Middle frontal gyrus (tissue), 1 donor: Measurements from ENCODE around the gene CAMSAP1.
"Not testable (repeated sequence)": the region's sequence is repeated elsewhere in the genome, so short reads cannot be mapped to it uniquely, and the experiment has no call there.

Experiments used
- DNase-seq: peaks from one replicate; pipeline ENCODE4 v3.0.0-alpha.2; 2015; ENCODE audit warnings: low spot score; ENCODE audit errors: extremely low spot score

The CAMSAP1 gene, protein sequence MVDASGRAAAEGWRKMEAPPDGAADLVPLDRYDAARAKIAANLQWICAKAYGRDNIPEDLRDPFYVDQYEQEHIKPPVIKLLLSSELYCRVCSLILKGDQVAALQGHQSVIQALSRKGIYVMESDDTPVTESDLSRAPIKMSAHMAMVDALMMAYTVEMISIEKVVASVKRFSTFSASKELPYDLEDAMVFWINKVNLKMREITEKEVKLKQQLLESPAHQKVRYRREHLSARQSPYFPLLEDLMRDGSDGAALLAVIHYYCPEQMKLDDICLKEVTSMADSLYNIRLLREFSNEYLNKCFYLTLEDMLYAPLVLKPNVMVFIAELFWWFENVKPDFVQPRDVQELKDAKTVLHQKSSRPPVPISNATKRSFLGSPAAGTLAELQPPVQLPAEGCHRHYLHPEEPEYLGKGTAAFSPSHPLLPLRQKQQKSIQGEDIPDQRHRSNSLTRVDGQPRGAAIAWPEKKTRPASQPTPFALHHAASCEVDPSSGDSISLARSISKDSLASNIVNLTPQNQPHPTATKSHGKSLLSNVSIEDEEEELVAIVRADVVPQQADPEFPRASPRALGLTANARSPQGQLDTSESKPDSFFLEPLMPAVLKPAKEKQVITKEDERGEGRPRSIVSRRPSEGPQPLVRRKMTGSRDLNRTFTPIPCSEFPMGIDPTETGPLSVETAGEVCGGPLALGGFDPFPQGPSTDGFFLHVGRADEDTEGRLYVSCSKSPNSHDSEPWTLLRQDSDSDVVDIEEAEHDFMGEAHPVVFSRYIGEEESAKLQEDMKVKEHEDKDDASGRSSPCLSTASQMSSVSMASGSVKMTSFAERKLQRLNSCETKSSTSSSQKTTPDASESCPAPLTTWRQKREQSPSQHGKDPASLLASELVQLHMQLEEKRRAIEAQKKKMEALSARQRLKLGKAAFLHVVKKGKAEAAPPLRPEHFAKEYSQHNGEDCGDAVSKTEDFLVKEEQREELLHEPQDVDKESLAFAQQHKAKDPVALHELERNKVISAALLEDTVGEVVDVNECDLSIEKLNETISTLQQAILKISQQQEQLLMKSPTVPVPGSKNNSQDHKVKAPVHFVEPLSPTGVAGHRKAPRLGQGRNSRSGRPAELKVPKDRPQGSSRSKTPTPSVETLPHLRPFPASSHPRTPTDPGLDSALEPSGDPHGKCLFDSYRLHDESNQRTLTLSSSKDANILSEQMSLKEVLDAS (N-terminal part only)

DNA sequence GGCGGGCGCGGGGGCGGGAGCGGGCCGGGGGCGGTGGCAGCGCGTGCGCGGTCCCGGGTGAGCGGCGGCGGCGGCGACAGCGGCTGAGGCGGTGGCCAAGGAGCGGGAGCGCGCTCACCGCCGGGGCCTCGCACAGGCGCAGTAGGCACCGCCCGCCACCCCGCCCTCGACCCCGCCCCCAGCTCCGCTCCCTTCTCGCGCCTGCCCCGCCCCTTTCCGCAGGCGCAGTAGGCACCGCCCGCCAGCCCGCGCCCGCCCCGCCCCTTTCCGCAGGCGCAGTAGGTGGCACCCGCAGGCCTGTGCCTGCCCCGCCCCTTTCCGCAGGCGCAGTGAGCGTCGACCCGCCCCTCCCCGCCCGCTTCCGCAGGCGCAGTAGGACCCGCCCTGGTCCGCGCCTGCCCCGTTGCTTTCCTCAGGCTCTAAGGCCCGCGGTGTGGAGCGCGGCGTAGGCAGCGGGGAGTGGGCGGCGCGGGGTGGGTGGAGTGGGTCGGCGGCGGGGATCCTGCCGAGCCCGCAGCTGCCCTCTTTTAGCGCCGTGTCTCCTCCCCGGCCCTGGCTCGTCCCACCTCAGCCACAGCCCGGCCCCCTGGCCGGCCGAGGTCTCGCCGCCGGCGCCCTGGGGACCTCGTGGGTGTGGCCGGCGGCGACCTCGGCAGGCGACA lies at the start of gene CAMSAP1:
Gene CAMSAP1 (minus strand): TSS at position 116 of the 662 bp plus-strand sequence. CDS start 387 bp downstream, outside the sequence.
- peak; percentile 87 for DNase-seq

DNA sequence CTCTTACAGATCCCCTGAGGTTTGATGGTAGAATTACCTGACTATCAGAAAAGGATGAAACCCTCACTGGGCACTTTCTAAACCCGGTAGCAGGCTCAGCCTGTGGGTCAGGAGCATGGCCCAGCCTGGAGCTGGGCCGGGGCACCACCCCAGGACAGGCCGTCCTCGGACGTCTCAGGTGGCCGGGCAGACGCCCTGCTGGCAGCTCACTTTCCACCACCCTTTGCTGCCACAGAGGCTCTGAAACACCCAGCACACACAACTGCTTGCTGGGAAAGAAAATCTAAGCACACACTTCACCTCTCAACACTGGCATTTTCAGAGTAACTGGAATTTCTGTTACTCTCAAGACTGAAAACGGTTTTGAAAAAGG lies 49.4 kb upstream of the CAMSAP1 start:
- no peak for DNase-seq

DNA sequence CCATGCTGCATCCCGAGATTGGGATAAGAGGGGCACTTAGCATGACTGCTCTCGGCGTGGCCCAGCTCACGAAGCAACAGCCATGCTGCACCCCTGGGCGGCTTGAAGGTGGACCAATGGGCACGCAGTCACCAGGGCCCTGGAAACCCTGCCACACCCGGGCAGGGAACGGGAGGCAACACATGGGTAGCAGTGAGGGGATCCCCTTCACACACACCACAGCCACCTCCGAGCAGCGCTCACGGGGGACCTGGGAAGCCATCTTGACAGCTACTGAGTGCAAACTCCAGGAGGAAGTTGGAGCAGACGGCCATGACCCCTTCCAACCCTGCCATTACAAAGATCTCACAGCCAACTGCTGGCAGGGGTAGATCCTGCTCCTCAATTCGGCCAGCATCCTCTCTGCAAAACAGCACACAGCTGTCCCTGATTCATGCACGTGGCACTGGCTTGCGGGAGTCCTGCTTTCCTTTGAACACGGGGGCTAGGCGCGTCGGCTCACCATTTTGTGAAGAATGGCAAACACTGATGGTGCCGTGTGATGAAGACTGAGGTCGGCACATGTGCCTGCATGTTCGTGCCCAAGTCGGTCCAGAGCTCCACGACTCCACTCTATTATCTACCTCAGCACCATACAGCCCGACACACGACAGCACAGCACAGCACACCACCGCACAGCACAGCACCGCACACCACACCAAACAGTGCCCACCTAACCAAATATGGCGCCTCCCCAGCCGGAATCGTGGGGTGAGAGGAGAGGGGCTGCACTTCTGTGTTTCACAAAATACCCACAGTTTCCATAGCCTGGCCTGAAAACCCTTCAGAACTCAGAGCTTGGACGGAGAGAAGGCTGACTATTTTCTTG lies 48.8 kb upstream of the CAMSAP1 start:
- DNase-seq, result no peak

DNA sequence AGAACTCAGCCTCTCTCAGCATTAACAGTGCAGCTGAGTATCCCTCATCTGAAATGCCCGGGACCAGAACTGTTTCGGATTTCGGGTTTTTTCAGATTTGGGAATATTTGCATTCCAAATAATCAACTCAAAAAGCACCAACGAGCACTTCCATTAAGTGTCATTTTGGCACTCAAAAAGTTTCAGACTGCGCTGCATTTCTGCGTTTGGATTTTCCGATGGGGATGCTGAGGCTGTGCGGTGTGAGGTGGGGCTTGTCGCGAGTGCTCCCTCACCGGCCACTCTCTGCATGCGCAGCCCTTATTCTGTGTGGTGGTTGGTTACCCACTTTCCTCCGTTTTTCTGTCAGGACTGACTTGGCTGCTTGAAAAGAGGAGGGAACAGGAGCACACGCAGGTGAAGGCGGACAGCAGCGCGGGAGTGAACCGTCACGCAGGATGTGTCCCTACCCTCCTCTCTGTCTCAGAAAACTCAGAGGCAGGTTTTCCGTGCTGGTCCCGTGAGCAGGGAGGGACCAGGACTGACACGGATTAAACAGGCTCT lies 45.4 kb upstream of the CAMSAP1 start:
- DNase-seq, result no peak

DNA sequence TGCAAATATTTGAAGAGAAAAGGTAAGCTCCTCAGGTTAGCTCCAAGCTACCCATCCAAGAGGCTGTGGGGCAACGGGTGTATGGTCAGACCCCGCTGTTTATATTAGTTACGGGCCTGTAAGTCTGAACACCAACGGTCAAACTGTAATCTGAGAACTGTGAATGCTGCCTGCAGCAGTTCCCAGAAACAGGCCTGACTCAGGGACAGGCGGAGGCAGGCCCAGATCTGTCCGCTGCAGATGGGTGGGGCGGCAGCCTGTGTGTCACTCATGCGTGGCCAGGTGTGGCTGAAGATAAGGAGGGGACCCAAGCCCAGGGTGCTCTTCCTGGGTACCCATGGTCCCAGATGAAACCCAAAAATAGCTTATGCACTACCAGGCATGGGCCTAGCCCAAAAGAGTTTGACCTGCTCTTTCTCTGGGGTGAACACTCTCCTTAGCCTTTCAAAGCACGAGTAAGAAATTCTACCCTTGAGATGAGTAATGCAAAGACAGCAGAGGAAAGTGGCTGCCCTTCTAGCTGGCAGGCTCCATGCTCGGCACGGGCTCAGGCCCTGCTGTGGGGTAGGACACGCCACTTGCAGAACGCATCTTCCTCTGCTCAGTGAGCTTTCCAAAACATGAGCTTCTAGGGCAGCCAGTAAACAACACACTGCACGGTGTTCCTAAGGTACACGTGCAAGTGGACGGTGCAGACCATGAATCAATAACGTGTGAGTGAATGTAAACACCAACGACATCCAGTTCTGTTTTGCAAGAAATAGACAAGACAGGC lies 44.7 kb upstream of the CAMSAP1 start:
- DNase-seq, result no peak

DNA sequence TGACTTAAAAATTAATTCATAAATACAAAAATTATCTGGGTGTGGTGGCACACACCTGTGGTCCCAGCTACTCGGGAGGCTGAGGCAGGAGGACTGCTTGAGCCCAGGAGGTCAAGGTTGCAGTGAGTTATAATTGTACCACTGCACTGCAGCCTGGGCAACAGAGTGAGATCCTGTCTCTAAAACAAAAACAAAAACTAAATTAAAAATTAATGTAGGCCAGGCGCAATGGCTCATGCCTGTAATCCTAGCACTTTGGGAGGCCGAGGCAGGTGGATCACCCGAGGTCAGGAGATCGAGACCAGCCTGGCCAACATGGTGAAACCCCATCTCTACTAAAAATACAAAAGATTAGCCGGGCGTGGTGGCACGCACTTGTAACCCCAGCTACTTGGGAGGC lies 44.0 kb upstream of the CAMSAP1 start:
- DNase-seq, result not testable (repeated sequence)

DNA sequence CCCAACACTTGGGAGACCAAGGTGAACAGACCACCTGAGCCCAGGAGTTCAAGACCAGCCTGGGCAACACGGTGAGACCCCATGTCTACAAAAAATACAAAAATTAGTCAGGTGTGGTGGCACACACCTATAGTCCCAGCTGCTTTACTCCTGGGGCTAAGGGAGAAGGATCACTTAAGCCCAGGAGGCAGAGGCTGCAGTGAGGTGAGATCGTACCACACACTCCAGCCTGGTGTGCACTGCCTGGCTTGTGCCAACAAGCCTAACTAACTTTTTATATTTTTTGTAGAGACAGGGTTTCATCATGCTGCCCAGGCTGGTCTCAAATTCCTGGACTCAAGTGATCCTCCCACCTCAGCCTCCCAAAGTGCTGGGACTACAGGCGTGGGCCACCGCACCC lies 43.5 kb upstream of the CAMSAP1 start:
- not testable (repeated sequence) for DNase-seq

DNA sequence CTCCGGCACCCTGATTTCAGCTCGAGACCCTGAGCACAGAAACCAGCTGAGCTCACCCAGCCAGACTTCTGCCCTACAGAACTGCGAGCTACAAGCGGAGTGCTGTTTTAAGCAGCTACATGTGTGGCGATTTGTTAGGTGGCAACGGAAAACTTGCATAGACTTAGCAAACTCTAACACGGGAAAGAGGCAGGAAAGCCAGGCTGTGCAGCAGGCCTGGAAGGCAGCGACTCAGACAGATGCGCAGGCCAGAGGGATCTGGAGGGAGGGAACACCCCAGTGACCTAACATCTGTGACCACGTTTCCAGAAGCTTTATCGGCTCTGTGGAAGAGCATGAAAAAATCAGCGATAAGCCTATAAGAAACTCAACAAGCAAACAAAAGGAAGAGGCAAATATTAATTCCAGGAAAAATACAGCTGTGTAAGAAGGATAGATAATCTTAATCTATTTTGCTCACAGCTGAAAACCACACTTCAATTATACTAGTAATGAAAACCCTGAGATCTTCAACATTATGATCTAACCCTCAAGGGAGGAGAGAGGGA lies 42.9 kb upstream of the CAMSAP1 start:
- no peak for DNase-seq

DNA sequence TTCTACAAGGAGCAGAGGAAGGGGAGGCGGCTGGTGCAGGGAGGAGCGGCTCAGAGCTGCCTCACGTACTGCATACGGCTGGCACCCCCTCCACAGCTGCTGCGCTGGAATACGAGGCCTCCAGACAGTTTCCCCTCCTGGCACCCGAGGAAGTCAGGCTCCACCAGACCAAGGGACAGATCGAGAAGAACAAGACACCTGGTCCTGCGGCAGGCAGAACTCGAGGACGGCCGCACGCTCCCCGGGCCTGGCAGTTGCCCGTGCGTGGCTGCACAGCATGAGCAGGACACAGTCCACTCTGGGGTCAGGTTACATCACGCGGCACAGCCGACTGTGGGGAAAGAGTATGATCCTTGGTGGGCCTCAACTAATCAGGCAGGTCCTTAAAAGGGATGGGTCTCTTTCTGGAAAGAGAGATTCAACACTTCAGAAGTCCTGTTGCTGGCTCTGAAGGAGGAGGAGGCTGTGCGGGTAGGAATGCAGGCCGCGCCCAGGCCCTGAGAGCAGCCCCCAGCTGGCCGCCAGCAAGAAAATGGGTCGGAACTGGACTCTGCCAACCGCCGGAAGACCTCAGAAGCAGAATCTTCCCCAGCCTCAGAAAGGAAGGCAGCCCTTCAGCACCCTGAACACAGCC lies 42.3 kb upstream of the CAMSAP1 start:
- no peak for DNase-seq

DNA sequence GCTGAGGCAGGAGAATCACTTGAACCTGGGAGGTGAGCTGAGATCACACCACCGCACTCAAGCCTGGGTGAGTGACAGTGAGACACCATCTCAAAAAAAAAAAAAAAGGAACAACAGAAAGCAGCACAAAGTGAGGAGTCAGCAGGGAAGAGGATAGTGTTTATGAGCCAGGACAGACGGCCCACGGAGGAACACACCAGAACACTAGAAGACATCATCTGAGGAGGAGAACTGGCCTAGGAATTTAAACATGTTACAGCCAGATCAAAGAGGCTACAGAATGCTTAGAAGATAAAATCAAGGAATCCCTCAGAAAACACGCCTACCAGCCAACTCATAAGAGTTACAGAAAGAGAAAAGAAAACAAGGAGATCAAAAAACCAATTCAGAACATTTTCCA lies 41.6 kb upstream of the CAMSAP1 start:
- DNase-seq, result no peak

DNA sequence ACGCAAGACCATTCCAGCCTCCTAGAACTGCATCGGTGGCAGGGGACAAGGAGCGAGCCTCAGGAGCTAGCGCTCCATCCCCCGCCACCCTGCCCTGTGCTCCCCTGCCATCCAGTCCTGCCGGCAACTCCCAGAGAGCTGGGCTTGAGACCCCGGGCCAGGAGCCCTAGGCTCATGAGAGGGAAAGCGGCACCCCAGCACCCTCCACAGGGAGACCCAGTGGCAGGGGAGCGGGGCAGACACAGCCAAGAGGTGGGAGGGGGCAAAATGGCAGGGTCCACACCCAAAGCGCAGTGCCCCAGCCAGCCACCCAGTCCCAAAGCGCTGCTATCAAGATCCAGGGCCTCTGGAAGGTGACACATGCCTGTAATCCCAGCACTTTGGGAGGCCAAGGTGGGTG lies 41.1 kb upstream of the CAMSAP1 start:
- DNase-seq, result no peak

DNA sequence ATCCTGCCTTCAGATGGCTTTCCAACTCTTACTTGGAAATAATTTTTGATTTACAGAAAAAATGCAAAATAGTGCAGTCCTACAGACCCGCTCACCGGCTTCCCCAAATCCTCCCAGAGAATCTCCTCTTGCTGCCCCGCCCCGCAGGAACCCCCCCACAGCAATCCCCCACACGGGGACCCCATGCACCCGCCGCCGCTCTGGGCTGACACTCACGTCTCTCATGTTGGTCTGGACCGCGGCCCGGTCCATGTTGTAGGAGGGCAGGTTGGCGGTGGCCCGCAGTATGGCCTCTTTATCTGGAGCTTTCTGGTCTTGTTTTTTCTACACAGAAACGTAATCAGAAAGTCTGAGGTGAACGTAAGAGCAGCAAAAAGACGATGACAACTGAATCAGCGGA lies 40.2 kb upstream of the CAMSAP1 start:
- DNase-seq, result no peak

DNA sequence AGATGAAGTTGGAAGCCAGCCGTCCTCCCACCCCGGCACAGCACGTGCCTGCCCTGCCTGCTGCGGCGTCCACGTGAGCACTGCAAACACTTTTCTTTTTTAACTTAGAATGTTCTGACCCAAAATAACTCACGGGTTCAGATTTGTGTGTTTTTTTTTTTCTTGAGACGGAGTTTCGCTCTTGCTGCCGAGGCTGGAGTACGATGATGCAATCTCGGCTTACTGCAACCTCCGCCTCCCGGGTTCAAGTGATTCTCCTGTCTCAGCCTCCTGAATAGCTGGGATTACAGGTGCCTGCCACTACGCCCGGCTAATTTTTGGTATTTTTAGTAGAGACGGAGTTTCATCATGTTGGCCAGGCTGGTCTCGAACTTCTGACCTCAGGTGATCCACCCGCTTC lies 39.8 kb upstream of the CAMSAP1 start:
- DNase-seq, result not testable (repeated sequence)

DNA sequence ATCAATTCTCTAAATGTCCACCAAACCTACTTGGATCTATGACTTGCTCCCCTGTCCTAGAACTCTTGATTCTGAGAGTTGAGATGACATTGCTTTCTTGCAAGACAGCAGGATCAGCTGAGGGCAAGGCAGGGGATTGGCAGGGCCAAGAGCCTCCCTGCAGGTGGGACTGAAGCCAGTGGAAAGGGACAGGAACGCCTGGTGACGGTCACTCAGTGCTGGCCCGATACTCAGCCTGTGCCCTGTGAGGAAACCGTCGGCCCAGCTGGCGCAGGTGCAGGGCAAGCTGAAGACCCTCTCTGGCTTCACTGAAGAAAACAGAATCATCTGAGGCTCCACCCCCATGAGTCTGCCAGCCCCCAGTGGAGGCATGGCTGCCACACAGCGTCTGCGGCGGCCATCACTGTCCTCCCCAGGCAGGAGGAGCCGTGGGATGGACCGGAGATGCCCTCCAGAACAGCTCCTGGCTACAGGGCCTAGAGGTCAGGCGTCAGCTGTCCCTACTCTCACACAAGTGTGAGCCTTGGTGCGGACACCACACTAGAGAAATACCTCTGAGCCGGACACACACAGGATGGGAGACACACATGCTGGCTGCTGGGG lies 39.1 kb upstream of the CAMSAP1 start:
- DNase-seq, result no peak

DNA sequence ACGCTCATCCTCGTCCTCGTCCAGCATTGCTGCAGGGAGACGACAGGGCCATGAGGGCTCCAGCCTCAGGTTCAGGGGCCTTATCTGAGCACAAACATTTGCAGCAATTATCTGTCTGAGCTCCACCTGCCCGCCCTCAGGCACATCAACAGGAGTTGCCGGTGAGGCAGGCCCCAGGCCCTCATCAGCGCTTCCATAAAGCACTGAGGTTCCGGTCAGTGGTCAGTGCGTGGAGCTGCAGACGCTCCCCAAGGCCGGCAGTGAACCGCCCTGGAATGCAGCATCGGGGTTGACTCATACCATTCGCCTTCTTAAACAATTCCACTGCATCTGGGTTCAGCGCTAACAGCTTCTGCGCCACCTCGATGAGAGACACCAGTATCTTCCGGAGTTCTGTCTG lies 38.6 kb upstream of the CAMSAP1 start:
- DNase-seq, result no peak

DNA sequence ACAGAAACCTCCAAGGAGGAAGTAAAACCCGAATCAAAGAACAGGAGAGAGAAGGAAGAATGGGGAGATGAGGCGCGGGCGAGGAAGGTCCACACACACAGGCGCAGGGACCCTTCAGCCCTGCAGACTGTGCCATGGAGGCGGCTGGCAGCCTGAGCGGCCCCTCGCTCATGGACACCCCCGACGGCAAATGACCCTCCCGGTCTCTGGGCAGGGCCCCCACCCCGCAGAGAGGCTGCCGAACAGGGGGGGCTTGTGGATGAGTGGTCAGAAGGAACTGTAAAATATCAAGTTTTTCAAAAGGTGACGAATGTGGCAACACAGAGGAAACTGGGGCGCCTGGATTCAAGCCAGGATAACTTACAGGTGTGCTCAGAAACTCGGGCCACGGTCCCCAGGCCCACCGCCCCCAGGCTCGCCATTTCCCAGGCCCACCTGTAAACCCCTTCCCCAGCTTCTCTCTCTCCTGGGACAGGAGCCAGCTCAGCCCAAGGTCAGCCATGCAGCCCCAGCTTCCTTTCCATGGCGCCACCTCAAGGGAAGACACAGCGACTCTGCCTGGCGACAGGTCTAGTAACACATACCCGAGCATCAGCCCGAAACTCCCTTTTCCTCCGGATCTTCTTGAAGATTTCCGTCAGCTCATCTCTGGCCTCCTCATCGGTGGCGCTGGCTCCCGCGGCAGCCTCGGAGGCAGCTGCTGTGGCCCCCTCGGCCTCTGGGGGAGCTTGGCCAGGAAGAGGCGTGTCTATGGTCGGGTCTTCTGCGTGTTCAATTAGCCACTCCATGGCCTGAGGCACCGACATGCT lies 37.3 kb upstream of the CAMSAP1 start:
- no peak for DNase-seq

DNA sequence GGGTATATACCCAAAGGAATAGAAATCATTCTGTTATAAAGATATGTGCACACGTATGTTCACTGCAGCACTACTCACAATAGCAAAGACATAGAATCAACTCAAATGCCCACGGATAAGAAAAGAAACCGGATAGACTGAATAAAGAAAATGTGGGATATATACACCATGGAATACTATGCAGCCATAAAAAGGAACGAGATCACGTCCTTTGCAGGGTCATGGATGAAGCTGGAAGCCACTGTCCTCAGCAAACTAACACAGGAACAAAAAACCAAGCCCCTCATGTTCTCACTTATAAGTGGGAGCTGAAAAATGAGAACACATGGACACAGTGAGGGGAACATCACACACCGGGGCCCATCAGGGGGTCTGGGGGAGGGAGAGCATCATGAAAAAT lies 36.3 kb upstream of the CAMSAP1 start:
- not testable (repeated sequence) for DNase-seq
